CD1c-positive myeloid dendritic cell (primary cell): ENCODE measurements around the gene AMN.
A peak's percentile ranks its signal among the peaks of the same experiment; 100 is the strongest.

Source experiments
- DNase-seq: peaks from one replicate; pipeline ENCODE4 v3.0.0-alpha.2; 2016; ENCODE audit errors: extremely low spot score

The AMN gene

DNA sequence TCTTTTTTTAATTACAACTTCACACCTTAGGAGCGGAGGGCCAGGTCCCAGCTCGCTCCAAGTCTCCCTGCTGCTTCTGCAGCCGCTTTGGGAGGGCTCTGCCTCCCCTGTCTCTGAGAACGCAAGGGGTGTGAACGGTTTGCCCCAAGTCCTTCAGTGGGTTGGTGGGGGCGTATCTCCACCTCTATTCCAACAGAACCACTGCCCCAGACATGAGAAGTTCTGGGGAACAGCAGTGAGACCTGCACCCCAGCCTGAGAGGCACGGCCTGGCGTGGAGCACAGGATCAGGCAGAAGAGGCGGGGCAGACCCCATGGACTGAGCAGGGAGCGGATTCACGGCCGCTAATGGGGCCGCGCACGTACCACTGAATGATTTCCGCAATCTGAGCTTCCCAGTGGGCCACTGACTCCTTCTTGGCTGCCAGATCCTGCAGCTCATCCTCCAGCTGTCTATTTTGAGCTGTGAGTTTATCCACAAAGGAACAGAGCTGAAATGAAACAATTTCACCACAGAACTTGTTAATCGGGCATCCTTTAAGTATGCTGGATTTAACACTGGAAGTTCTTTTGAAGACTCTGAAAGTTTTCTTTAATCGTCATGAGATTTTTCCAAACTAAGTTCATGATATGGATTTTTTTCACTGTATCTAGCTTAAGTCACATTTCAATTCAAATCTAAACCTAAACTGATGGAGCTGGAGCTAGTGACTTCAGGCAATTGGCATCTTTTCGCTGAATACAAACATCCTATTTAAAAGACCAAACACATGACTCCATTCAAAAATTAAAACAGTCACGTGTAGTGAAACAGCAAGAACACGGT, 44.4 kb downstream of the AMN start:
- DNase-seq = no peak

DNA sequence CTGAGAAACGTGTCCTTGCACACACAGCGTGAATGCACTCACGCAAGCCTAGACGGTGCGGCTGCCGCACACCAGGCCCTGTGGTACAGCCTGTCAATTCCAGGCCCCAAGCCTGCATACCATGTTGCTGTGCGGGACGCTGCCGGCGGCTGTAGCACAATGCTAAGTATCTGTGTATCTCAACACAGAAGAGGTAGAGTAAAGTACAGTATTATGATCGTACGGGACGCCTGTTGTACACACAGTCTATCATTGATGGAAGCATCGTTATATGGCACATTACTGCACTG, 45.0 kb downstream of the AMN start:
- no peak for DNase-seq

DNA sequence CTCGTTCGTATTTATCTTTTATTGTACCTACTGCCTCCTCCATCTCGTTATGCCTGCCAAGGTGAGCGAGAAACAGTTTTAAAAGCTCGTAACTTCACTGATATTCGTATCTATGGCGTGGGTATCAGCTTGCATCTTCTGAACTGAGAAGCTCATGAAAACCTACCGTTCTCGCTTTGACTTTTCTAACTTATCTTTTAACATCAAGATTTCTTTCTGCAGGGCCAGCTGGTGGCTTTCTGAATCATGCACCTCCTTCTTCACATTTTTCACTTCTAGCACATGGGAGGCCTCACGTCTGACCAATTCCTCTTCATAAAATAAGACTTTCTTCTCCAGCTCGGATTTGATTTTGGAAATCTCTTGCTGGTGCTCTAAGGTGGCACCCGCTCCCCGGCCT, 45.8 kb downstream of the AMN start:
- DNase-seq = no peak

DNA sequence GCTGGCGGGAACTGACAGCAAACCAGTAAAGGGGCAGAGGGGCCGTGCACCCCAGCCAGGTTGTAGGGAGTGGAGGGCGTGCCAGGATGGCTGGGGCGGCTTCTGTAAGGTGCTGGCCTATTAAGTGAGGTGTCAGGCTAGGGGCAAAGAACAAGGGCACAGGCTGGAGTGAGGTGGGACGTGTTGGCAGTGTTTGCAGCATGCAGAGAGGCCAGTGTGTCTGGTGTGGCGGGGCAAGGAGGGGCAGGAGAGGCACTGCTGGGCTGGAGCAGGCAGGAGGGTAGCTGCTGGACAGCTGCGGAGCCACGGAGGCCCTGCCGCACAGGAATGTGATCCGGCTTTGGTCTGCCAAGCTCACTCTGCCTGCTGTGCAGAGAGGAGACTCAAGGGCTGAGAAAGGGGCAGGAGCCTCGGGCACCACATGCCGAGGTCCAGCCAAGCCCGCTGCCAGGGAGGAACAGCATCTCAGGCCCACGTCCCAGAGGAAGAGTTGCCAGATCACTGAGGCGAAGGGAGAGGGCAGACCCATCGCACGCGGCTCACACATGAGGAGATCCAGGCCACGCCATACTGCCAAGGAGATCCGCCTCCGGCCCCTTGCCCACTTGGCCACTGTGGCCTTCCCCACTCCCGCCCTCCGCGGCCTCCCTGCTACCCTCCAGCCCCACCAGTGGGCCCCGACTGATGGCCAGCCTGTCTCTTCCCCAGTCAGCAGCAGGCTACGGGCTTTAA, 46.8 kb downstream of the AMN start:
- DNase-seq = no peak

DNA sequence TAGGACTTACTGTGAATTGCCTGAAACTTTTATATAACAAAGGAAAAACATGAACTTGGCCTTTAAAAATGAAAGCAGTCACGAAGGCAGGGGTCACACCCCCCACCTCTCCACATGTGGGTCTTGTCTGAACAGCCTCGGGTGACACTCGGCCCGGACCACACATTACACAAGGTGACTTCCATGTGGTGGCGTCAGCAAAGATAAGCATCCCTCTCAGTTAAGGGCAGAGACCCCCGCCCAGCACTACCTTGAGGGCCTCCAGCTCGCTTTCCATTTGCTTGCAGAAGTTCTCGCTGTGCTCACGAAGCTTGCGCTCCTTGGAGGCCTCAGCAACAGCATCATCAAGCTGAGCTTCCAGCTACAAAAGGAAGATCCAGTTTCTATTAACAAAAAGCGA, 47.4 kb downstream of the AMN start:
- no peak for DNase-seq

DNA sequence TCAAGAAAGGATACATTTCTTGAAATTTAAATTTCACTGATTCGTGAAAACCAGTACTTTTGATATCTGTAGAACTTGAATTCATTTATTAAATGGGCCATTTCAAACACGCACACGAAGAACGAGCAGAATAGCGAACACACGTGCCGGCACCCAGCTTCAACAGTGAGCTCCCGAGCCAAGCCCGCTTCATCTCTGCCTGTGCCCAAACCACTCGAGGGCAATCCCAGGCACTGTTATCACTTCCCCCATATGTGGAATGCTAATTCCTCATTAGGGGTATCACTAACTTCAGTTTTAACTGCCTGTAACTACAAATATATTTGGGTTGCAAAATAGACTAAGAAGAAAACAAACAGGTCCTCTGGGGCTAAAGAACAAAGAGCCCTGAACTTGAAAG, 48.0 kb downstream of the AMN start:
- DNase-seq = no peak

DNA sequence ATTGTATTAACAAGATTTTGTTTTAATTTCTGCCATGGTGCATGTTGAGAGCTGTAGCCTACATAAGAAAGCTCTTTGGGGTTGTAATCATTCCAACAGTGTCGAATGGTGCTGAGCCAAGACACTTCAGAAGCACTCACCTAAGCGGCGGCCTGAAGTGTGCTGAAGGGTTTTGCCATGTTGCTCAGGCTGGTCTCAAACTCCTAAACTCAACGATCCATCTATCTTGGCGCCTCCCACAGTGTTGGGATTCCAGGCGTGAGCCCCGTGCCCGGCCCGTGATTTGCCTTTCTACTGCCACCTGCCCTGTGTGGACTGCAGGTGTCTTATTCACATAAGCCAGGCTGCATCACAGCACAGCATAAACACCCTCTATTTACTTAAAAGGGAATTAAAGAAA, 48.9 kb downstream of the AMN start:
- DNase-seq = no peak

DNA sequence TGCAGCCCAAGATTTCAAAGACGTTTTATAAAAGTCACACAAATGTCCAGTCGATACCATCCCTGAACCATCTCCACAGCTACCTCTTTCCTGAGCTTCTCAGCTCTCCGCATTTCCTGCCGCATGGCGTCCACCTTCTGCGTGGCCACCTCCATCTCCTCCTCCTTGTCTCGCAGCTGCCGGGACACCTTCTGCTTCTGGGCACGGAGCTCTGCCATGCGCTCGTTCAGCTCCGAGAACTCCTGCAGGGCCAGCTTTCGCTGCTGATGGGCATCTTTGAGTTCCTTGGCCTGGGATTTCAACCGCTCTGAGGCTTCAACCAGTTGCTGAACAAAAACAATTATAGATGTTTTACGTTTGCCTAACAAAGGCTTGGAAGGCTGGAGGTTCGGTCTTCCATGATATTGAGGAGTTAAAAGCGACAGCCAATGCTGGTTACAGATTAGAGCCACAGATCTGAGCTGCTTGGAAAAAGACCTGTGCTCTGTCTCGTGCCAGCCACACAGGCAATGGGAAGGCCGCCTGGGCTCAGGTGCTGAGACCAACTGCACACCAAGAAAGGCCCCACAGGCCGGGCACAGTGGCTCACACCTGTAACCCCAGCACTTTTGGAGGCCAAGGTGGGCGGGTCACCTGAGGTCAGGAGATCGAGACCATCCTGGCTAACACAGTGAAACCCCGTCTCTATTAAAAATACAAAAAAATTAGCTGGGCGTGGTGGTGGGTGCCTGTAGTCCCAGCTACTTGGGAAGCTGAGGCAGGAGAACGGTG, 49.6 kb downstream of the AMN start:
- DNase-seq = no peak

DNA sequence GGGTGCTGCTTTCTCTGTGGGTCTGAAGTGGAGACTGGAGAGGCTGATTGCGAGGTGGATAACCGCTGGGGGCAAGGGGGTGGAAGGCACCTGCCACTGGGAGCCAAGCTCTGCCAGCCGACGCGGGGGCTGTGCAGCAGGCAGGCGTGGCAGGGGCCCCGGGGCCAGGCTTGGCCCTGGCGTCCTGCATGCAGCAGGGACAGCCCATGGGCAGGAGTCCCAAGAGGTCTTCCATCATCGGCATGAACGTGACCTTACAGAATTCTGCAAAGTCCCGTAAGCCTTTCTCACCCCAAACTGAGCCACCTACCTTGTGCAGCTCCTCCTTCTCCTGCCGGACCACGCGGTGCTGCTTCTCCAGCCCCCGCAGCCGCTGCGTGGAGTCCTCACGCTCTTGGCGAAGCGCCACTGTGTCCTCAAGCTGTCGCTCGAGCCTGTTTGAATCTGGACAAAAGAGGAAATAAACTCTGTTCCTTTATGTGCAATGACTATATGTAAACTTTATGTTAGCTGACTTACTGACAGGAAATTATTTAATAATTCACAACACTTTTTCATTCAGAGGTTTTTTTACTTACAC, 51.3 kb downstream of the AMN start:
- DNase-seq = peak; percentile 64

DNA sequence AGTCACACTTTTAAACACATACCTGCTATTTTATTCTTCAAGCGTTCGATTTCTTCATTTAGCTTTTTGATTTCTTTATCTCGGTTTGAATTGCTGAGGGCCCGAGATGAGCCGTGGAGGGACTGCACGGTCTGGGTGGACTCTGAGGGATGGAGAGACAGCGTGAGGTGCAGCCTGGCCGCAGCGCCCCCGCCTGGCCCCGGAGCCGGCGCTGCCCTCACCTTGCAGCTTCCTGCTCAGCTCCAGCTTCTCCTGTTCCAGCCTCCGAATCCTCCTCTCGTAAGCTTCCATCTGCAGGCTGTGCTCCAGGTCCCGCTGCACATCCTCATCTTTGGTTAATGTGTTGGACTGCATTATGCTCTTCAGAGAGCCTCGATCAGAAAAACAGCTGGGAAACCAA, 53.2 kb downstream of the AMN start:
- DNase-seq = no peak

DNA sequence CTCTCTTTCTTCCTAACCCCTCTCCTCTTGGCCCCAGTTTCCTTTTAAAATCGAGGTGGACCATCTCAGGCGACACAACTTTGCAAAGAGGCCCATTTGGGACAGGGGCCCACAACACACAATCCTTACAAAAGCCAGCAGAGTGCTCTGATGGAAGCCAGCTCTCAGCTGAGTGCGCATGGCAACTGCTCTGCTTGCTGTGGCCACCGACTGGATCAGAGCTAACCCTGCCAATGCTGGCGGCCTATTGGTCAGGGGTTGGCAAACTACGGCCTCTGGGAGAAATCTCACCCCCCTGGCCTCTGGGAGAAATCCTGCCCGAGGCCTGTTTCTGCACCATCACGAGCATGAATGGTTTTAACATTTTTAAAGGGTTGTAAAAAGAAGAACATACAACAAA, 55.0 kb downstream of the AMN start:
- no peak for DNase-seq

DNA sequence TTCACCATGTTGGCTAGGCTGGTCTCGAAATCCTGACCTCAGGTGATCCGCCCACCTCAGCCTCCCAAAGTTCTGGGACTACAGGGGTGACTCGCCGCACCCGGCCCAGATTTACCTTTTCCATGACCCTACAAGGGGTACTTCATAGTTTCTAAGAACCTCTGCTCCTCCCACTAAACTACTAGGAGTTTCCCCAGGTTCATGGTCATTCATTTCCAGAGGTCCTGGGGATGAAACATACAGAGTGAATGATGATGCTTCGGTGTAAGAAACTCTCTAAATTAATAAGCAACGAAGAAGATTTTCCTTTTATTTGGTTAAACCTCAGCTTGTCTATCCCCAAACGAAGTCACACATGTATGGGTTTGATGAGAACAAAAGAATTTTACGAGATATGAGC, 56.9 kb downstream of the AMN start:
- DNase-seq = no peak

DNA sequence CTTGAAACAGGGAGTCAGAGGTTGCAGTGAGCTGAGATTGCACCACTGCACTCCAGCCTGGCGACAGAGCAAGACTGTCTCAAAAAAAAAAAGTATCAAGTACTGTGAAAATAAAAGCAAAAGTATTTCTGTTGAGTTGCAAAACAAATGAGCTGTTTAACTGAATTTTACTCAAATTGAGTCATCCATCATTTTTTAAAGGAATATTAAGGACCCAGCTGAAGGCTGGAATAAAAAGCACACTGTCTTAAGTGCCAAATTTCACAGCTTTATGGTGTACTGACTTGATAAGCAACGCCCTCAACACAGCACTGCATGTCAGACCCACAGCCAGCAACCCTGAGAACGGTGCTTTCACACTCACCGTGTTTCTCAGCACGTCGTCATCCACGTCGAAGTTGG, 57.9 kb downstream of the AMN start:
- DNase-seq = no peak
